Lung (tissue), 12 donors: ENCODE data around the gene NCOA7. TPM values are rescaled to one million over a fixed set of nuclear protein-coding genes. Genes with fewer than 3 reads are reported as not detected.
A peak's percentile ranks its signal among the peaks of the same experiment; 100 is the strongest.

ENCODE experiments used
- ATAC-seq: fragments of 200-7000 bp; cut with Tn5 transposase; one replicate; pipeline ENCODE4 v1.9.1; 2020; ENCODE audit warnings: moderate number of reproducible peaks; ENCODE audit not compliant: insufficient read depth, low FRiP score
- DNase-seq, 3 donors: peaks; one replicate each; pipeline ENCODE4 v3.0.0-alpha.2; 2013 to 2017
- H3K27ac ChIP-seq, 2 donors: one replicate each; pipeline ENCODE4 v1.5.1; 2013; ENCODE audit warnings: mild to moderate bottlenecking in 2 of 2, moderate library complexity in 2 of 2, control low read depth in 1 of 2, inconsistent platforms in 1 of 2, low read depth in 1 of 2, low read length in 1 of 2
- H3K27me3 ChIP-seq, 3 donors: one replicate each; pipeline ENCODE4 v1.5.1; 2013; ENCODE audit warnings: low read length in 2 of 3; ENCODE audit not compliant: control insufficient read depth in 3 of 3, insufficient read depth in 3 of 3
- H3K36me3 ChIP-seq, 4 donors: one replicate each; pipeline ENCODE4 v1.5.1; 2013; ENCODE audit warnings: low read length in 4 of 4, mild to moderate bottlenecking in 1 of 4, moderate library complexity in 1 of 4; ENCODE audit not compliant: control insufficient read depth in 4 of 4, insufficient read depth in 4 of 4
- H3K4me1 ChIP-seq, 5 donors: one replicate each; pipeline ENCODE4 v1.5.1; 2013; ENCODE audit warnings: low read length in 5 of 5, mild to moderate bottlenecking in 2 of 5, moderate library complexity in 1 of 5; ENCODE audit not compliant: control insufficient read depth in 5 of 5, insufficient read depth in 5 of 5
- H3K4me3 ChIP-seq: one replicate; pipeline ENCODE4 v1.5.1; 2013; ENCODE audit warnings: mild to moderate bottlenecking, control low read depth, moderate library complexity
- H3K9ac ChIP-seq, 2 donors: one replicate each; pipeline ENCODE4 v1.5.1; 2013; ENCODE audit warnings: low read length in 2 of 2, control low read depth in 1 of 2; ENCODE audit not compliant: insufficient read depth in 1 of 2
- H3K9me3 ChIP-seq, 4 donors: one replicate each; pipeline ENCODE4 v1.5.1; 2013; ENCODE audit warnings: low read length in 3 of 4, mild to moderate bottlenecking in 1 of 4, moderate library complexity in 1 of 4; ENCODE audit not compliant: control insufficient read depth in 4 of 4, insufficient read depth in 3 of 4
- WGBS, 2 donors: extraction: QIAGEN DNeasy Blood & Tissue Kit; methylation state at CpG; one replicate each; pipeline ENCODE4 v1.1.7; 2013; 5-methylcytosine and 5-hydroxymethylcytosine counted together
- polyA plus RNA-seq, 2 donors: library from polyadenylated mRNA; stranded (reverse); fragments of 200-250 nt; gene quantifications; one replicate each; pipeline ENCODE4 v1.2.1, GENCODE V29; 2013
- total RNA-seq, 2 donors: library from RNA; depleted of rRNA in 1 of 2; stranded (reverse); fragments of >200 nt in 1 of 2; gene quantifications; one replicate each; pipeline ENCODE4 v1.2.1, GENCODE V29; 2014 to 2021
- TF ChIP-seq, protein P1 (sequence below): IDR thresholded peaks from 2 replicates; pipeline ENCODE4 v1.5.1; 2012; ENCODE audit warnings: mild to moderate bottlenecking; ENCODE audit errors: control extremely low read depth, extremely low read depth
- donor health status: control.
- donor health status: control.
- donor health status: Bipolar disorder and iron deficiency.
- donor health status: healthy.
- donor health status: DM: yes; HTN: yes; CAD: no.

Gene NCOA7
- total and polyA plus RNA-seq, 4 donors = 28.9 to 81.4 (median 57.2) TPM

DNA sequence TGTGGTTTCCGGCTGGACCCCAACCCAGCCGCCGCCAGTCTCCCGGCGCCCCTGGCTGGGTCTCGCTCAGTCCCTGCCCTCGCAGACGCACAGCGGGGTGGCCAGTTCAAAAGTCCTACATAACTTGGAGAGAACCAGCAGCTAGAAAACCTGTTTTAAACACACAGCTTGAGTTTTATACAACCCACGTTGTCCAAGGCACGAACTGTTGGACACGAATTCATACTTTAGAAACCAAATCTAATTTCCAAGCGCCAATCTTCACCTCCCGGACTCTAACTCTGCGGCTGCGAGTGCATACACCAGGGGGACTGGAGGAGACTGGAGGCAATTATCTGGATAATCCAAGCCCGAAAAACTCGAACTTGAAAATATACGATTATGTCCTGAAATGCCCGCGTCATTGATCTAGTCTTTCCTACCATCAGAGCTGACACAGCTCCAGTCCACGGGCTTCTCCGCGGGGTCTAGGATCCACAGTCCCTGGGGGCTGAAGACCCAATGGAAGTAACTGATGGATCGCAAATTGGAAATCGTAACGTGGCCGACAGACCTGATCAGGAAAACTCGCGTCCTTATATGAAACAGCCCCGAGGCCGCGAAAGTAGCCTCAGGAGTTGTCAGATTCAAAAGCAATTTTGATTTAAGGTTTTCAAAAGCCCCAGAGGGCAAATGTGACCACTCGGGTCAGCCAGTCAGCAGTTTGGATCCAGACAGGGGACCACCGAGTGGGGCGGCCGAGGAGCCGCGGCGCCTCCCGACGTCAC is 42.2 kb upstream of the NCOA7 start:
- no peak for ATAC-seq
- peaks cover 0 to 87% (median 80%) of the 10 kb centered on the region in 3 donors for H3K27me3 ChIP-seq
- peak overlapping the region; percentile 73 for H3K4me3 ChIP-seq
- no peaks in the 10 kb centered on the region for H3K36me3 ChIP-seq
- TF ChIP-seq, protein P1, sequence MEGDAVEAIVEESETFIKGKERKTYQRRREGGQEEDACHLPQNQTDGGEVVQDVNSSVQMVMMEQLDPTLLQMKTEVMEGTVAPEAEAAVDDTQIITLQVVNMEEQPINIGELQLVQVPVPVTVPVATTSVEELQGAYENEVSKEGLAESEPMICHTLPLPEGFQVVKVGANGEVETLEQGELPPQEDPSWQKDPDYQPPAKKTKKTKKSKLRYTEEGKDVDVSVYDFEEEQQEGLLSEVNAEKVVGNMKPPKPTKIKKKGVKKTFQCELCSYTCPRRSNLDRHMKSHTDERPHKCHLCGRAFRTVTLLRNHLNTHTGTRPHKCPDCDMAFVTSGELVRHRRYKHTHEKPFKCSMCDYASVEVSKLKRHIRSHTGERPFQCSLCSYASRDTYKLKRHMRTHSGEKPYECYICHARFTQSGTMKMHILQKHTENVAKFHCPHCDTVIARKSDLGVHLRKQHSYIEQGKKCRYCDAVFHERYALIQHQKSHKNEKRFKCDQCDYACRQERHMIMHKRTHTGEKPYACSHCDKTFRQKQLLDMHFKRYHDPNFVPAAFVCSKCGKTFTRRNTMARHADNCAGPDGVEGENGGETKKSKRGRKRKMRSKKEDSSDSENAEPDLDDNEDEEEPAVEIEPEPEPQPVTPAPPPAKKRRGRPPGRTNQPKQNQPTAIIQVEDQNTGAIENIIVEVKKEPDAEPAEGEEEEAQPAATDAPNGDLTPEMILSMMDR = no peak
- H3K9me3 ChIP-seq = no peaks in the 10 kb centered on the region
- DNase-seq = peak; percentile 28 to 67 (median 51)
- no peak overlapping the region for H3K9ac ChIP-seq
- WGBS, 2 donors = 1 to 2% methylated on average over 42 of the region's 42 CpGs
- peak overlapping the region; percentile 78 to 96 for H3K27ac ChIP-seq
- peaks cover 0 to 32% (median 0%) of the 10 kb centered on the region in 5 donors for H3K4me1 ChIP-seq

DNA sequence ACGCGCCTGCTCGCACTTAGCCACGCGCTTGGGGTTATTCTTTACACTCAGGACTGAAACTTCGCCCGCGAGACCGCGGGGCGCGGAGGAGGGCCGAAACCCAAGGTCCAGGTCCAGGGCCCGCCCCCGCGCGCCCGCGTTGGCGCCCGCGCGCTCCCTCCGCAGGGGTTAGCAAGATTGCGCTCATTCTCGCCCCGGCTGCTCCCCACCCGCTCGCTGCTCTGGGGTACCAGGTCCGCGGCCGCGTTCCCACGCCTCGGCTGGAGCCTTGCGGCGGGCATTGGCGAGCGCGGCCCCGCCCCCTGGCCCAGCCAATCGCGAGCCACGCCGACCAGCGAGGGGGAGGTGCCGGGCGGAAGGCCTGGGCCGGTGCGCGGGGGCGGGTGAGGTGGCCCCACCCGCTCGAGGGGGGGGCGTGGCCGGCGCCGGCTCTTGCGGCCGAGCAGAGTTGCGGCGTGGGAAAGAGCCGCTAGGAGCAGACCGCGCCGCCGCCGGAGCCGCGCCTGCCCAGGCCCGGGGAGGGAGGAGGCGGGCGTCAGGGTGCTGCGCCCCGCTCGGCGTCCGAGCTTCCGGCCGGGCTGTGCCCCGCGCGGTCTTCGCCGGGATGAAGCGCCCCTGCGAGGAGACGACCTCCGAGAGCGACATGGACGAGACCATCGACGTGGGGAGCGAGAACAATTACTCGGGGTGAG is 41.4 kb upstream of the NCOA7 start, which contains the start of gene HEY2:
Gene HEY2, plus strand, starts transcription at position 460 of the 692 bp plus-strand sequence. Its CDS starts 145 bp downstream, at position 605.
- ATAC-seq (peak; percentile 97), DNase-seq (peak; percentile 89 to 94 (median 91))
- no peaks in the 10 kb centered on the region for H3K9me3 ChIP-seq
- no peak within 1 kb of the TSS for H3K9ac ChIP-seq
- no peaks in the 10 kb centered on the region for H3K36me3 ChIP-seq
- H3K4me3 ChIP-seq = peak within 1 kb of the TSS; percentile 73
- TF ChIP-seq, protein P1 = no peak
- peak within 1 kb of the TSS; percentile 80 to 96 for H3K27ac ChIP-seq
- H3K27me3 ChIP-seq = peaks cover 0 to 80% (median 73%) of the 10 kb centered on the region in 3 donors
- WGBS, 2 donors = 0% methylated on average over 85 to 95 of the region's 95 CpGs
- peaks cover 0 to 32% (median 0%) of the 10 kb centered on the region in 5 donors for H3K4me1 ChIP-seq

DNA sequence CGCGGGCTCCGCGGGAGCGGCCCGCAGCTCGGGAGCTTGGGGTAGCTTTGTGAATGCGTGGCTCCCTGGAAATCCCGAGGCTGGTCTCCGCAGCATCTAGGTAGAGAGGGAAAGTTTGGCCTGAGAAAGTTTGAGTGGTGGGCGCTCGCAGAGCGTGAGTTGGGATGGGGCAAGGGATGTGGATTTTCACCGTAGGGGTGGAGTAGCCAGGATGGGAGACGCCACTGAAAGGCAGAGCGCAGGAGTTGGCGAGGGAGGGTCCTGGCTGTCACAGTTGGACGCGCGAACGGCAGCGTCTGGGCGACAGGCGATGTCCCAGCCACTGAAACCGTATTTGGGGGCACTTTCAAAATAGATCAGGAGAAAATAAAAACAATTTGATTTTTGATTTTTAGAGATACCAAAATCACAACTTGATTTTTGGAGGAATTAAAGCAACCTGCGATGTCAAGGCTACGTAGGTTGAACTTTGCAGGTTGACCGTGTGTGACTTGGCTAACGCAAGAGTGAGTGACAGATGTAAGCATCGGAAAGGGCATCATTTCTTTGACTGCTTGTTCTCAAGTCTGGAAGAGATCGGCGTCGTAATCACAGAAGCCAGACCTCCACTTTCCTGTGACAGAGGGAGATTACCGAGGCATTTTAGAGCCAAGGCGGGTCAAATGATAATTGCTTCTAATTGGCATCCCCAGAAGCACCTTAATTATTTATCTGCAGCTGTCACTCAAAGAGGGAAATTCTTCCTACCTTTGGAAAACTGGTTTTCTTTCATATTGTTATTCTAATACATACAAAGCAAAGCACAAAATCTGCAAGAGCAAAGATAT is 40.7 kb upstream of the NCOA7 start:
- no peaks in the 10 kb centered on the region for H3K9me3 ChIP-seq
- 4 to 5% methylated on average over 34 to 35 of the region's 35 CpGs for WGBS, 2 donors
- TF ChIP-seq, protein P1 = no peak
- peak overlapping the region; percentile 69 for H3K4me3 ChIP-seq
- ATAC-seq (no peak), DNase-seq (peak in 1 of 3 donors; percentile 35)
- no peak overlapping the region for H3K9ac ChIP-seq
- H3K27ac ChIP-seq = peak overlapping the region; percentile 80 to 92
- peaks cover 0 to 32% (median 6%) of the 10 kb centered on the region in 5 donors for H3K4me1 ChIP-seq
- peaks cover 0 to 75% (median 71%) of the 10 kb centered on the region in 3 donors for H3K27me3 ChIP-seq
- peaks cover 0 to 2% (median 0%) of the 10 kb centered on the region in 4 donors for H3K36me3 ChIP-seq
